Gastroesophageal sphincter (tissue), 3 donors: ENCODE results near the gene WDR27.

Experiments
- EP300 ChIP-seq: sonication (generic); formaldehyde crosslinking; IDR thresholded peaks from one replicate; pipeline ENCODE4 v1.6.1; 2017; ENCODE audit warnings: antibody characterized with exemption, mild to moderate bottlenecking
- POLR2A ChIP-seq, 2 donors: fragments of 450-650 bp; IDR thresholded peaks; one replicate each; pipeline ENCODE4 v1.6.1; 2017; ENCODE audit warnings: antibody characterized with exemption in 2 of 2, mild to moderate bottlenecking in 2 of 2, moderate library complexity in 1 of 2
- TF ChIP-seq, protein P1 (sequence below), 4 experiments: fragments of 200-600 bp in 2 of 4; fragments of 450-650 bp in 2 of 4; sonication (generic) in 1 of 4; IDR thresholded peaks; one replicate each; pipeline ENCODE4 v1.5.1; 2017 to 2019; ENCODE audit warnings: antibody characterized with exemption in 4 of 4, mild to moderate bottlenecking in 2 of 4, moderate library complexity in 2 of 4

DNA sequence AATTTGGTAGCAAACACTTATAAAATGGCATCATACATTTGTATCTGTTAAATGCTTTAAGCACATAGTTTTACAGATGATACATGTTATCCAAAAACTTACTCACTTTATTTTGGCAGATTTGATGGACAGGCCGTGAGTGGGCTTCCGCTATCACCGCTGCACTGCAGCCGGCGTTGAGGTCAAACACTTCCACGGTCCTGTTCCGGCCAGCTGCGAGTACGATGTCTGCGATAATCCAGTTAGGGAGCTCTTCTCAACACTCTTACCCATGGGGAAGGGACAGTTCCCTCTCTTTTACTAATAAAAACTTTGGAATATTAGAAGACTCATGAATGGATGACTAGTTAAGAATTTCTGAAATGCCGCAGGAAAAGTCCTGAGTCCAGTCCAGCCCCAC is 69.0 kb downstream of the WDR27 start:
- TF ChIP-seq, protein P1, sequence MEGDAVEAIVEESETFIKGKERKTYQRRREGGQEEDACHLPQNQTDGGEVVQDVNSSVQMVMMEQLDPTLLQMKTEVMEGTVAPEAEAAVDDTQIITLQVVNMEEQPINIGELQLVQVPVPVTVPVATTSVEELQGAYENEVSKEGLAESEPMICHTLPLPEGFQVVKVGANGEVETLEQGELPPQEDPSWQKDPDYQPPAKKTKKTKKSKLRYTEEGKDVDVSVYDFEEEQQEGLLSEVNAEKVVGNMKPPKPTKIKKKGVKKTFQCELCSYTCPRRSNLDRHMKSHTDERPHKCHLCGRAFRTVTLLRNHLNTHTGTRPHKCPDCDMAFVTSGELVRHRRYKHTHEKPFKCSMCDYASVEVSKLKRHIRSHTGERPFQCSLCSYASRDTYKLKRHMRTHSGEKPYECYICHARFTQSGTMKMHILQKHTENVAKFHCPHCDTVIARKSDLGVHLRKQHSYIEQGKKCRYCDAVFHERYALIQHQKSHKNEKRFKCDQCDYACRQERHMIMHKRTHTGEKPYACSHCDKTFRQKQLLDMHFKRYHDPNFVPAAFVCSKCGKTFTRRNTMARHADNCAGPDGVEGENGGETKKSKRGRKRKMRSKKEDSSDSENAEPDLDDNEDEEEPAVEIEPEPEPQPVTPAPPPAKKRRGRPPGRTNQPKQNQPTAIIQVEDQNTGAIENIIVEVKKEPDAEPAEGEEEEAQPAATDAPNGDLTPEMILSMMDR (IDR thresholded peaks at IDR 0.05) = no peak
- TF ChIP-seq EP300 (no peak), POLR2A (IDR thresholded peaks at IDR 0.05) (no peak)
